ENCODE data around the gene NDUFS3. TPM values are rescaled to one million over a fixed set of nuclear protein-coding genes. Genes with fewer than 3 reads are reported as not detected.

The NDUFS3 gene
- total and polyA plus RNA-seq, 8 donors = 28.6 to 210 (median 114) TPM

- H3K4me1 ChIP-seq = peaks cover 0 to 14% (median 3%) of the 10 kb centered on the region in 4 donors
- intact Hi-C loops (cut with DNase I; ENCODE audit: low total_unique reads) = no loop called here
- WGBS, 5 donors = 75 to 92% (median 87%) methylated on average over 4 of the region's 4 CpGs
- no peaks in the 10 kb centered on the region for H3K27me3 ChIP-seq
- H3K9me3 ChIP-seq = no peaks in the 10 kb centered on the region
- no peak for TF ChIP-seq POLR2AphosphoS5 (IDR thresholded peaks at IDR 0.05)
- no peak for DNase-seq
- H3K36me3 ChIP-seq = no peaks in the 10 kb centered on the region
- no peak overlapping the region for H3K27ac ChIP-seq
- H3K4me3 ChIP-seq = no peak overlapping the region
Observed at GRCh38 chr11:47603295-47603694, 24.4 kb downstream of the NDUFS3 start.

GRCh38 chr11:47605921-47606320, 27.0 kb downstream of the NDUFS3 start:
- intact Hi-C loops (cut with DNase I; ENCODE audit: low total_unique reads) = no loop called here
- DNase-seq = no peak
- Histone ChIP-seq H3K4me1 (peaks cover 0 to 14% (median 3%) of the 10 kb centered on the region in 4 donors), H3K4me3 (no peak overlapping the region), H3K27me3 (no peaks in the 10 kb centered on the region), H3K9me3 (no peaks in the 10 kb centered on the region), H3K36me3 (peaks cover 0 to 13% (median 5%) of the 10 kb centered on the region in 4 donors), H3K27ac (no peak overlapping the region)
- 68 to 90% (median 78%) methylated on average over 3 of the region's 3 CpGs for WGBS, 5 donors
- TF ChIP-seq POLR2AphosphoS5 (IDR thresholded peaks at IDR 0.05) (no peak), EP300 (IDR thresholded peaks at IDR 0.05) (no peak), CTCF (IDR thresholded peaks at IDR 0.05) (no peak), POLR2A (IDR thresholded peaks at IDR 0.05) (no peak)

GRCh38 chr11:47606731-47607130, 27.9 kb downstream of the NDUFS3 start:
- TF ChIP-seq POLR2A (IDR thresholded peaks at IDR 0.05) = no peak
- no peak for TF ChIP-seq EP300 (IDR thresholded peaks at IDR 0.05)
- no peak for TF ChIP-seq POLR2AphosphoS5 (IDR thresholded peaks at IDR 0.05)
- TF ChIP-seq CTCF (IDR thresholded peaks at IDR 0.05) = no peak
- Histone ChIP-seq H3K9me3 (no peaks in the 10 kb centered on the region), H3K36me3 (peaks cover 0 to 21% (median 8%) of the 10 kb centered on the region in 4 donors), H3K27me3 (no peaks in the 10 kb centered on the region), H3K4me1 (peaks cover 0 to 14% (median 3%) of the 10 kb centered on the region in 4 donors), H3K27ac (no peak overlapping the region), H3K4me3 (no peak overlapping the region)
- DNase-seq = no peak
- 47 to 70% (median 60%) methylated on average over 5 of the region's 5 CpGs for WGBS, 5 donors
- intact Hi-C loops (cut with DNase I; ENCODE audit: low total_unique reads) = no loop called here

GRCh38 chr11:47607380-47607779, 28.5 kb downstream of the NDUFS3 start:
- no peak overlapping the region for H3K4me3 ChIP-seq
- no peaks in the 10 kb centered on the region for H3K9me3 ChIP-seq
- H3K4me1 ChIP-seq = peaks cover 0 to 14% (median 3%) of the 10 kb centered on the region in 4 donors
- peaks cover 0 to 22% (median 8%) of the 10 kb centered on the region in 4 donors for H3K36me3 ChIP-seq
- H3K27ac ChIP-seq = no peak overlapping the region
- no peaks in the 10 kb centered on the region for H3K27me3 ChIP-seq
- WGBS, 5 donors = 55 to 86% (median 80%) methylated on average over 7 of the region's 7 CpGs
- intact Hi-C loops (cut with DNase I; ENCODE audit: low total_unique reads) = no loop called here
- DNase-seq = peak in 1 of 2 donors; percentile 77
- TF ChIP-seq POLR2AphosphoS5 (IDR thresholded peaks at IDR 0.05) = peak in 1 of 3 donors; percentile 30
- no peak for TF ChIP-seq CTCF (IDR thresholded peaks at IDR 0.05)
- no peak for TF ChIP-seq POLR2A (IDR thresholded peaks at IDR 0.05)
- no peak for TF ChIP-seq EP300 (IDR thresholded peaks at IDR 0.05)

GRCh38 chr11:47609675-47610074, 30.8 kb downstream of the NDUFS3 start:
- no peak overlapping the region for H3K4me3 ChIP-seq
- peaks cover 0 to 22% (median 8%) of the 10 kb centered on the region in 4 donors for H3K36me3 ChIP-seq
- no peak overlapping the region for H3K27ac ChIP-seq
- 74 to 87% (median 81%) methylated on average over 3 of the region's 3 CpGs for WGBS, 5 donors
- TF ChIP-seq POLR2AphosphoS5 (IDR thresholded peaks at IDR 0.05) (no peak), POLR2A (IDR thresholded peaks at IDR 0.05) (no peak), EP300 (IDR thresholded peaks at IDR 0.05) (no peak), CTCF (IDR thresholded peaks at IDR 0.05) (no peak)
- intact Hi-C loops (cut with DNase I; ENCODE audit: low total_unique reads) = no loop called here
- H3K9me3 ChIP-seq = no peaks in the 10 kb centered on the region
- H3K27me3 ChIP-seq = no peaks in the 10 kb centered on the region
- peaks cover 0 to 14% (median 3%) of the 10 kb centered on the region in 4 donors for H3K4me1 ChIP-seq
- no peak for DNase-seq
